Amniotic epithelial cell (primary cell): Measurements from ENCODE around the gene CRYBA2.
A peak's percentile ranks its signal among the peaks of the same experiment; 100 is the strongest.

Source experiments
- DNase-seq: peaks from one replicate; pipeline ENCODE4 v3.0.0-alpha.2; 2010; ENCODE audit warnings: low read depth

Gene CRYBA2, protein sequence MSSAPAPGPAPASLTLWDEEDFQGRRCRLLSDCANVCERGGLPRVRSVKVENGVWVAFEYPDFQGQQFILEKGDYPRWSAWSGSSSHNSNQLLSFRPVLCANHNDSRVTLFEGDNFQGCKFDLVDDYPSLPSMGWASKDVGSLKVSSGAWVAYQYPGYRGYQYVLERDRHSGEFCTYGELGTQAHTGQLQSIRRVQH

DNA sequence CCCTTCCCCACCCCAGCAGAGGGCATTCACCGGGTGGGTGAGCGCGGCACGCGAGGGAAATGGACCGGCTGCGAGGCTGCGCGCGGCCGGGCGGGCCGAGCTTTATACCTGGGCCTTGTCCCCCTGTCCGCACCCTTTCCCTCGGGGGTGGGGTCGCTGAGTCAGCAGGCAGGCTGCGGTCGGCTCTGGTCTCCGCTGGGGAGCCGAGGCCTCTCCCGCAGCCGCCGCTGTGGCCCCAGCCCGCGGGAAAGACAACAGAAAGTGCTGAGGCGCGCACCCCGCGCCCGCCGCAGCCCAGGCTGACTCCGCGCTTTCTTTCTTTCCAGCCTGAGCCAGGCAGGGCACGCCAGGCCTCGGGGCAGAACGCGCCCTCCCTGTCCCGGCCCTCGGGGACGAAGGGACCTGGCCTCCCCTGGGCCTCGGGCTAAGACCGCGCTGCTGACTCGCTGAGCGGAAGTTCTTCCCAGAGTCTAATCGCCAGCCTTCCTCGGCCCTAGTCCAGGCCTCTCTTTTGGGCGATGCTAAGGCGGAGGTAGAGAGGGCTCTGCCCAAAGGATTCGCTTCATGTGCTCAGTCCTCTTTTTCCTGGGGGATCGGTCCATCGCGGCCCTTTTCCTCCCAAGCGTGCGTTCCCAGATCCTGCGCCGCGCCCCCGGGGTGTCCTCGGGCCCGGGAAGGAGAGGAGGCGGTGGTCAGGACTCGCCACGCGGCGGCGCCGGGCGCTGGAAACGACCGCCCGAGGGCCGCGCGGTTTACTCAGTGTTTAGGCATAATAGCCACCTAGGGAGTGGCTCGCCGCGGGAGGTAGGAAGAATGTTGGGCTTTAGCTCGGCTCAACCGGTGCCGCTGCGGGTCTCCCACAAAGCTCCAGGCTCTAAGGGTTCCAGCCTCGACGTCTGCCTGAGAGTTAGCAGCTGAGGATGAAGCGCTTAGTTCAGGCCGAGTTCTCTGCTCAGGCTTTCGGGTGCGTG, at the start of gene CRYBA2:
Gene CRYBA2 (minus strand): TSS at position 78 of the 971 bp plus-strand sequence. CDS start 246 bp downstream, outside the sequence.
- no peak for DNase-seq

DNA sequence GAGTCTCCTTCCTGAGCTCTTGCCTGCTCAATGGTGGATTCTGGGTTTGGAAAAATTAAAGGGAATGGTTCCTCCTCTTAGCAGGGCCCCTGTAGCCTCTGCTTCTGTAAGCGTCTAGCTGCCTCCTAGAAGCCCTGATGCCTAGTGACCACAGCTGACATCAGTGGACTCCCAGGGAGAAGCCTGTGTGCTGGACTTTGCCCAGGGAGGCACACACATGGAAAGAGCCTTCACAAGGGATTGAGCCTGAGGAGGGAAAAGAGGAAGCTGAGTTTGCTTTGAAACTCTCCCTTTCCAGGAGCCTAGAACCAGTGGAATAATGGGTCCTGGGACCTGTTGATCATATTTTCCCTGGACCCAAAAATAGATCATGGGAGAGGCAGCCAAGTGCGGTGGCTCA, 49.5 kb upstream of the CRYBA2 start:
- DNase-seq, result no peak

DNA sequence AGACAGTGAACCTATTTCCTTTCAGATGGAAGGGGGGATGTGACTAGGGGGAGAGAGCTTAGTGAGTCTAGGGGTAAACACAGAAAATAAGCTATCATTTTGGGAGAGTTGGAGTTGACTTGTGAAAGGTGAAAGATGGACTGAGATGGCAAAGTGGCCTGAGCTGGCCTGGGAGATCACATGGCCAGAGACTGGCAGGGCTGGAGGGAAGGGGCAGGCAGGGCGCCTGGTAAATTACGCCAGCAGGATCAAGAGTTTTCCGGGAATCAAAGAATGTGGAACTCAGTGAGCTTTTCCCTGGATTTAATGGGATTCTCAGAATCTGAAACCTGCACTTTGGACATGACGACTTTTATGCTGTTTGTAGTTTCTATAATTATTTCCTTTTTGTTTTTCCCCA, 48.9 kb upstream of the CRYBA2 start:
- no peak for DNase-seq

DNA sequence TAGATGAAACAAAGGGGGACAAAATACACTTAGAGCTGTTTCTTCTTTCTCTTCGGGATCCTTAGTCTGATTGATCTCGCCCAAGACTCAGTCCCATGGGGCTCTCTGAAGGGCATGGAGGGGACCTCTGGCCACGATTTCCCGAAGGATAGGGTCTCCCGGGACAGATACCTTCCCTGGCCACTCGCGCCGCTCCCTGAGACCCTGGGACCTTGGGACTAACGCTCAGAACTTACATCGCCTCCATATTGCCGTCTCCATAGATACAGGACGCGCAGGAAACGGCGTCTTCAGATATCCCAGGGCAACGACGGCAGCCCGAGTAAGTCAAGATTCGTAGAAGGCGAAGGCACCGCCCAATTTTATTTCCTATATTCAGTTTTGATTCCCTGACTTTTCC, 48.0 kb upstream of the CRYBA2 start, which contains the start of gene CFAP65:
Gene CFAP65 (minus strand): TSS at position 265 of the 400 bp plus-strand sequence. CDS start 2,468 bp downstream, outside the sequence.
- DNase-seq, result peak; percentile 49

DNA sequence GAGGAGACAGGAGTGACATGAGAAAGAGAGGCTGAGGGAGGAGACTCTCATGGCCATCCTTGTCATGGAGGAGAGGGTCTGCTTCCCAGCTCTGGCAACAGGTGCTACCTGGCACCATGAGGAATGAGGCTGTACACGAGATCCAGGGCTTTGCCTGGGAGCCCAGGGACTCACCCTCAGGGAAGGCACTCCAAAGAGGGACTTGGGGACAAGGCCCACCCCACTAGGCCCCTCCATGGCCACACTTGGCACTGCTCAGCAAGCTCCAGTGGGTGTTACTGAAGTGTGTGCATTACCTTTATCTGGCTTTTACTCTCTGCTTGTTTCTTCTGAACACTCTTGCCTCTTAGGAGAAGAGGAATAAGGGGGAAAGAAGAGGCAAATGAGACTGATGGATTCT, 45.4 kb upstream of the CRYBA2 start:
- no peak for DNase-seq

DNA sequence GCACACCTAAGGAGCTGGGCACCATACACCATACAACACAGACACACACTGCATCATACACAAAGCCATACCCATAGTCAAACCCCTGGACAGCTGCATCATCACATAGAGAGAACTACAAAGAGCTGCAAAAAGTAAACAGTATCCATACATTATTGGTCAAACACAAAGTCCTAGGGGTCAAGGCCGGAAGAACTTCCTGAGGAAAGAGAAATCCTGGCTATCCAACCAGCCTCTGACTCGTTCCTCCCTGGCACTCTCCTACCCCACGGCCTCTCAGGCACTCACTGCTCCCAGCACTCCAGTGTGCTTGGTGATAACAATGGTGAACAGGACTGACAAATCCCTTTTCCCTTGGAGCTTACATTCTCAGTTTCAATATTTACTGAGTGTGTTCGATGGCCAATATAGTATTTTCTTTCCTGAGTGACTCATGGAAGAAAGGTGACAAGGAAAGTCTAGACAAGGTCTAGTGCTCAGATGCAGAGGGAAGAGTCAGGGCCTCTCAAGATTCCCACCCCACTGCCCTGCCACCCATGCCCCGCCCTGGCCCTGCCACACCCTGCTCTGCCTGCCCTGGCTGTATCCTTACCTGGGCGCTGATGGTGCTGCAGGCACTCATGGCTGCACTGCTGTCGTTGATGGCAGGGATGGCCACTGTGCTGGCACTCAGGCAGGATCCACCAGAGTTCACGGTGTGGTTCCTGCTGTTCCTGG, 44.7 kb upstream of the CRYBA2 start:
- no peak for DNase-seq

DNA sequence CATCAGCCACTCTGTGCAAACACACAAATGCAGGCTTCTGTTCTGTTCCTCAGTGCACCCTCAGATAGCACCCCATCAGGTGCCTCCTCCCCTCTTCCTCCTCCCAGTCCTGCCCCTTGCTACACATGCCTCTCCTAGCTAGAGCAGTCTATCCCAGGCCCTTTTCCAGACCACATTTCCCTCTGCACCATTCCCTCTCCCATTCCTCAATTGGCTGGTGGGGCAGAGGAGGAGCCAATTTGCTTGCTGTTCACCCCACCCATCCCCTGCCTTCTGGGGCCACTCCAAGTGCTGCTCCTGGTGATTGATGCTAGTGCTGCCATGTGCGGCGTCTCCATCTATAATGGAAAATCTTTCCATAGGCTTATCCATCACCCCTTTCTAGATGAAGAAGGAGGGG, 42.7 kb upstream of the CRYBA2 start:
- DNase-seq, result no peak

DNA sequence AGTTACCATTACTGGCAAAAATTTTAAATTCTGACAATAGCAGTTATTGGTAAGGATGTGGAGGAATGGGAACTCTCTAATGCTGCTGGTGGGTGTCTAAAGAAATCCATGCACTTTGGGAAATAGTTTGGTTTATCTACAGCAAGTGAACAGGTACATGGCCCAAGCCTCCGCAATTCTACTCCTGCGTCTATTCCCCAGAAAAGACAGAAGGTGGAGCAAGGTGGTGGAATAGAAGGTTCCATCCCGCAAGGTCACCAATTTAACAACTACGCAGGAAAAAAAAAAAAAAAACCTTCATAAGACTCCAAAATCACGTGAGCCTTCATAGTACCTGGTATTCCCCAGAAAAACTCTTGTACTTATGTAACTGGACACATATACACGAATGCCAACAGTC, 41.6 kb upstream of the CRYBA2 start:
- DNase-seq, result no peak

DNA sequence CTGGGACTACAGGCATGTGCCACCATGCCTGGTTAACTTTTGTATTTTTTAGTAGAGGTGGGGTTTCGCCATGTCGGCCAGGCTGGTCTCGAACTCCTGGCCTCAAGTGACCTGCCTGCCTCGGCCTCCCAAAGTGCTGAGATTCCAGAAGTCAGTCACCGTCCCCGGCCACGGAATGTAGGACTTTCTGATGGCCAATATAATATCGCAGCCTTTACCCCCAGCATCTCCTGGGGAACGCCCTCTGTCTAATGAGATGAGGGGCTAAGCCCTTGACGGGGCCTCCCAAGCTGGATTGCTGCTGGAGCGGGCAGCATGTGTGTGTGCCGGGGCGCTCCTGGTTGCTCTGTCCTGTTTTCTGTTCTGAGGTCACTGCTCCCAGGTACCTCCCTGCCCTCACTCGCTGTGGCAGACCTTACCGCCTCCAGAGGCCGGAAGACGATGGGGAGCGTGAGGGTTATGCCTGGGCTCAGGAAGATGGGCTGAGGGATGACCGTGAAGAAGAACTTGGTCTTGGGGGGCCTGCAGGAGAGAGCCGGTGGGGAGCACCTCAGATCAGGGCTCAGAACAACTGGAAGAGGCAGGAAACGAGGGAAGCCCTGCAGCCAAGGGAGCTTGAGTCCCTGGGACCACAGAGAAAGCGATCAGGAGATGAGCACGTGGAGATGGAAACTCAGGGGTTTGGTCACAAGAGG, 39.0 kb upstream of the CRYBA2 start:
- no peak for DNase-seq

DNA sequence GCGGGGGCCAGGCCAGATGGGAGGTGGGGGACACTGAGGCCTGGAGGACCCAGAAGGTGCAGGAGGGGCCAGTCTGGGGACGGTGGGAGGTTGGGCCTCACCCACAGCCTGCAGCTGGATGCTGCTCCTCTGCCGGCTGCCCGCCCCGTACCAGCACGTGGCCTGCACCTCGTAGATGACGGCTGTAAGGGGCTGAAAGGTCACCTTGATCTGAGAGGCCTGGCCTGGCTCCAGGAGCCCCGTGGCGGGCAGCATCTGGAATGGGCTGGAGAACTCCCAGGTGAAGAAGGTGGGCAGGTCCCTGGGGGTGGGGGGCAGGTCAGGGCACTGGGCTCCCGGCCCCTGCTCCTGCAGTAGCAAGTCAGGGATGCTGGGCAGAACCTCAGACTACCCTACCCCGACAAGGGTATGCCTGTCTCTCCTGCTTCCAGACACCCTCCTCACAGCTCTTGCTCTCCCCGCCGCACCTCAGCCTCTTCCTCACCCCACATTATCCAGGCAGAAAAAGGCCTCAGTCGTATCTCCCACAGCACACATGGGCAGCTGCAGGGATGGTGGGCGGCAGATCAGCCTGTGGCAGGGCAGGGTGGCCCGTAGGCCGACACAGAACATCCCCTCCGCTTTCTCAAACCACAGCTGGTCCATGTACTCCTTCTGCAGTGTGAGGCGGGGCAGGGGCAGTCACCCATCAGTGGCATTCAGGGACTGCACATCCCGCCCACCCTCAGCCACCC, 38.0 kb upstream of the CRYBA2 start:
- no peak for DNase-seq

DNA sequence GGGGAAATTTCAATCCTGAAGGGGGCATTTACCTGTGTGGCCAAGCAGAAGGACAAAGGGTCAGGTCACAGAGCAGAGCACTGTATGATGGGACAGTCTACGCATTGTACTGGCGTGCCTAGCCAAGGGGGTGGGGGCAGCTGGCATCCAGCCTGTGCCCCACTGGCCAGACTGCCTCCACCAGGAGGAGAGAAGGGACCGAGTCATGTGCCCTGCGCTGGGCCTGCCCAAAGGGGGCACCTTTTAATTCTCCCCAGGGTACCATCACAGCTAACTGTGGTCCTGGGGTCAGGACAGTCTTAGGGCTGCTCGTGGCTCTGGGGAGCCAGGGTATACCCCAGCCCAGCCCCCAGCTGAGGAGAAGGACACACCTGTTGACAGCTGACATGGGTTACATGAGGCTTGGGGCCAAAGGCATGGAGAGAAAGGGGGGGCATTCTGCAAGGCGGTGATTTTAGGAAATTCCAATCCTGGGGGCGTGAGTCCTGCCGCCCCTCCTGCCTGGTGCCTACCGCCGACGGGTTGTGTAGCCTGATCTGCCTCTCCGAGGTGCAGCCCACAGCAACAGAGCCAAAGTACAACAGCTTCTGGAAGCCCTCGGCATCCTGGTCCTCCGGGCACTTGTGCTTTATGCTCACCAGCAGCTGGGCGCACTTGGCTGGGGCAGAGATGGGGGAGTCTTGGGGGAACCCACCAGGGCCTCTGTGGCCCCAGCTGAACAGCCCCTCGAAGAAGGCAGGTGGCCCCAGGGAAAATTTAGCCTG, 37.1 kb upstream of the CRYBA2 start:
- no peak for DNase-seq

DNA sequence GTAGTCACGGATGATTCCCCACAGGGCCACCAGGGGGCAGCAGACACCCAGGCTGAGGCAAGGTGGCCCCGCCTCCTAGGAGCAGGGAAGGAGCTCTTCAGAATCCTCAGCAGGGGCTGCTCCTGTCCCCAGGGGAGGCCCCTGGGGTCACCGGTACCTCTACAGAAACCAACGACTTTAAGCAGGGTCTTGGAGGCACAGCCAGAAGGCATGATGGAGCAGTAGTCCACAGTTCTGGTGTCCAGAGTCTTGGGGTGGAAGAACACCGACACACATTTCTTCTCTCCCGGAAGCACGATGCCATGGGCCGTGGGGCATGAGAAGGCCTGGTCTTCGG, 36.6 kb upstream of the CRYBA2 start:
- peak; percentile 53 for DNase-seq

DNA sequence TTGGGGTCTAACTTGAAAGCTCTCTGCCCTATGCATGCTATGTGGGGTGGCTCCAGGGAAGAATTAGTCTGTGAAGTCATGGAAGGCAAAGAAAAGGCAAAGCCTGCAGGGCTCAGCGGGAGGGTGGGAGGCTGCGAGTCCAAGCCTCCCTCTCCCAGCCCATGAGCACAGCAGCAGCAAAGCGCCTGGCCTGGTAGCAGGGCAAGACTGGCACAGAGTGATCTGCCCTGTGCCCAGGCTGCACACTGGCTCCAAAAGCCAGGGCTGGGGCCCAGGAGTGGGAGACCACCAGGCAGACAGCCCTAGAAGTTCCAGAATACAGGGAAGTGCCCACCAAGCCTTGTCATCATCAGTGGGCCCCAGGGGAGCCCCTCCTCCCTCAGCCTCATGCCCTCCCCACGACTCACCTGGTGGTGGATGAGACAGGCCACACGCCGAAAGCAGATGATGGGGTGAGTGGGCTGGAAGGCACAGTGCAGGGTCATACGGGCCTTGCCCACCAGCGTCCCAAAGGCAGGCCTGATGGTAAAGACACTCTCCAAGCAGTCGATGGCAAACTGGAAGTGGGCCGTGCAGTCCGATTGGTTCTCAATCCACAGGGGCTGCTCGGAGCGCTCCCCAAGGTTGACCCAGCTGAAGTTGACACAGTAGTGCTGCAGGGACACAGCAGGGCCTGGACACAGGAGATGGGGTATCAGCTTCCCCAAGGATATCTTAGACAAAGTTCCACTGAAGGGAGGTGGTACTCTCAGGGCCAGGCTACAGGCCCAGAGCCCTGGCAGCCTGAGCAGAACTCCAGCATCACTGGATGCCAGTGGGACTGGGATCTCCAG, 36.0 kb upstream of the CRYBA2 start:
- no peak for DNase-seq

DNA sequence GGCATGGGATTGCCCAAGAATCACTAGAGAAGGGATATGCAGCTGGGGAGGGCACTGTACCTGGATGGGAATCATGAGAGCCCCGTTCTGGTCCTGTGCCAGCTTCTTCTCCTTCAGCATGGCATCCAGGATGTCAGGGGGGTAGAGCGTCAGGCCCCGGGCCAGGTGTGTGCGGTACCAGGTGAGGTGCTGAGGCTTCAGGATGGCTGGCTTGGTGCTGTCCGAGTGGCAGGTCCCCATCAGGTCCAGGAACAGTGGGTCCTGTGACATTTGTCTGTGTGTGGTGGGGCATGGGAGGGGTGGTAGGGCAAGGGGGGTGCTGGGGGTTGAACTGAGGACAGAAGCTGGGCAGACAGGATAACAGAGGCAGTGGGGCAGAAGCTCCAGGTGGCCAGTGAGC, 34.9 kb upstream of the CRYBA2 start:
- DNase-seq, result no peak

DNA sequence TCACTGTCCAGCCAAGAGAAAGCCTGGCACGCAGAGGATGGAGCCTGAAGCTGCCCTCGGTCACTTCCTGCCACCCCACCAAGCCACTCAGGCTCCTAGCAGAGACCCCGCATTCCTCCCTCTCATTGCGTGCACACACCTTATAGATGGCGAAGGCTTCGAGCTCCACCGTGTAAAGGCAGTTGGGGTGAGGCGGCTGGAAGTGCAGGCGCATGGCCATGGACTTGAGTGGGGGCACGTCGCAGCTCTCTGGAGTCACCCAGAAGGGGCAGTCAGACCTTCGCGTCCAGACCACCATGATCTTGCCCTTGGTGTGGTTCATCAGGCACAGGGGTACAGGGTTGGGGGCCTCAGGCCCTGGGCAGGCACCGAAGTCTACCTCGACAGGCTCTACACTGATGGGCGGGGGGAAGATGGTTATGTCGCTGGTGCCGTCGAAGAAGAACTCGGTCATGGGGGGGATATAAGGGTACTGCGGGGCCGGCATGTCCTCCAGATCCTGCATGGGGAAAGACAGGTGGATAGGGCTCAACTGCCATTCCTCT, 34.4 kb upstream of the CRYBA2 start:
- DNase-seq, result no peak

DNA sequence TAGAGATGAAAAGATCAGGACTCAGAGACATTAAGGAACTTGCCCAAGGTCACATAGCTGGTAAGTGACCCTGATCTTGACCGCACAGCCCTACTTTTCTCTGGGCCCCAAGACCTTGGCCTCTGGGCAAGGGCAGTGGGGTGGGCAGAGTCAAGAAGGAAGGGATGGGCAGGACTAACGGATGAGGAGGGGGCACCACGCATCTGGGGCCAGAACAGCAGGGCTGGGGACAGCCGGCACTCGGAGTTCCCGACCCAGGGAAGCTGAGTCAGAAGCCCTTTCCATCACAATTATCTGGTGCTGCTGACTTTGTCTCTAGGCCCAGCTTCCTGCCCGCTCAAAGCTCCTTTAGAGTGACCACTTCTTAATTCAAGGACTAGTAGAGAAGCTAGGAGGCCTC, 33.7 kb upstream of the CRYBA2 start:
- no peak for DNase-seq

DNA sequence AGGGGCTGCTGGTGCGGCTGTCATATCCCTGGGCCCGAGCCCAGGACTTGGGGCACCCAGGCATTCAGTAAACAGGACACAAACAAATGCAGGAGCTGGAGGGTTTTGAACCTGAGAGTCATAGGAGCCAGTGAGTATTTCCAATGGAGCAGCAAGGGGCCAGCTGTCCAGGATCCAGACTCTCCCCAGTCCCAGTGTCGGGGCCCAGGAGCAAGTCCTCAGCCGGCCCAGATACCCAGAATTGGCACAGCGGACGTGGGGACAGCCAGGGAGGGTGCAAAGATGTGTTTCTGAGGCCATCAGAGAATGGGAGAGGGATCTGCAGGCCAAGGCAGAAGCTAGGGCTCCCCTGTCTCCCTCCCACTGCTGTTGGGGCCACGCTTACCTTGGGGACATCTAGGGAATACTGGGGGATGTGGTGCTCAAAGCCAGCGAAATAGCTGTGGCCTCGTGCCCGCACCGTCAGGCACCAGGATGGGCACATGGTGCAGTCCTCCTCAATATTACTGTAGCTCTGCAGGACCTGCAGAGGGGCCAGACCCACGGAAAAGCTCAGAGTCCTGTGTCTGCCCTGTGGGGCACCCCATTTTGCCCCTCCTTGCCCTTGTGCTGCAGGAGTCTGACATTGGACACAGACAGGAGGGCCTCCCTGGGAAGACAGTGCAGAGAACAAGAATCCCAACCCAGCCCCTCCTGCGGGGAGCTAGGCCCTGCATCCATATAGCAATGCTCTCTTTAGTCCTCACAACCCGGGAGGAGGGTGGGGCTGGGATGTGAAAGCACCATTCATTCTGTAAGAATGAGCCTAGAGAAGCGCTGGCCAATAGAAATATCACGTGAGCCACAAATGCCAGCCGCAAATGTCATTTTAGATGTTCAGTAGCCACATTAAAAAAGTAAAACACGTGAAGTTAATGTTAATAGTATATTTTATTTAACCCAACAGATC, 32.7 kb upstream of the CRYBA2 start:
- DNase-seq, result no peak

DNA sequence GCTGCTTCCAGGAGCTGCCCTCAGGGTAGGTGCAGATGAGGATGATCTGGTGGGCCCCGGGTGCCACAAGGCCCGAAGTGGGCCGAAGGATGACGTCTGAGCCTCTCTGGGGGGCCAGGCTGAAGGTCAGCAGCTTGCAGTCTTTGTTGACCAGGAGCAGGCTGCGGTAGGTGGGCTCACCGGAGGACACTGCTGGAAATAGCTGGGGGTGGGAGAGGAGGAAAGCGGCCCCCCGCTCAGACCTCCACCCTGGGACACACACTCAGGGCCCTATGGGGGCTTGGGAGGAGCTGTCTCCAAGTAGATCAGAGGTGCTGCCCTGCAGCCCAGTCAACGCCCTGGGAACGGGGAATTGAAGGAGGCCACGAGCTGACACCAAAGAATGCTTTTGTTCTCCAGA, 30.8 kb upstream of the CRYBA2 start:
- DNase-seq, result no peak
